H1 (cell line): Measurements from ENCODE around the gene GREB1. TPM values are rescaled to one million over a fixed set of nuclear protein-coding genes. Genes with fewer than 3 reads are reported as not detected.

ENCODE experiments used
- CTCF ChIA-PET: fragments of 300-600 bp; sonication (Branson Sonifier 250); formaldehyde crosslinking; loops from one replicate; lab custom pipeline; 2021; ENCODE audit not compliant: partially characterized antibody; lab: Charles Lee
- POLR2A ChIA-PET: fragments of 300-600 bp; sonication (Branson Sonifier 250); formaldehyde crosslinking; loops from one replicate; lab custom pipeline; 2021; ENCODE audit warnings: inconsistent platforms; ENCODE audit not compliant: partially characterized antibody; lab: Charles Lee
- DNase-seq, 2 experiments: peaks; one replicate each; pipeline versions ENCODE4 v3.0.0 to v3.0.0-alpha.2; 2010 to 2022; ENCODE audit warnings: low spot score in 2 of 2, low read depth in 1 of 2, mixed read lengths in 1 of 2
- FAIRE-seq: peaks from 2 replicates; lab custom pipeline; 2011; peaks lifted over from hg19 to GRCh38; lab: Jason Lieb, UNC
- H2AFZ ChIP-seq: 2 replicates; pipeline ENCODE4 v1.8.1; 2012; ENCODE audit warnings: low read length, inconsistent platforms
- H2AK5ac ChIP-seq: 2 replicates; pipeline ENCODE4 v1.6.1; 2013; ENCODE audit warnings: low read depth, low read length
- H2BK120ac ChIP-seq: replicated peaks from 2 replicates; pipeline ENCODE3; 2013; ENCODE audit warnings: low read depth, low read length, inconsistent platforms
- H2BK12ac ChIP-seq: 2 replicates; pipeline ENCODE4 v1.6.1; 2013; ENCODE audit warnings: low read depth, low read length
- H2BK15ac ChIP-seq: 2 replicates; pipeline ENCODE4 v1.6.1; 2013; ENCODE audit warnings: low read length
- H2BK20ac ChIP-seq: 2 replicates; pipeline ENCODE4 v1.6.1; 2013; ENCODE audit warnings: low read length
- H2BK5ac ChIP-seq: 2 replicates; pipeline ENCODE4 v1.6.1; 2013; ENCODE audit warnings: low read depth, low read length
- H3K14ac ChIP-seq: 2 replicates; pipeline ENCODE4 v1.6.1; 2013; ENCODE audit warnings: inconsistent platforms; ENCODE audit not compliant: insufficient read length
- H3K18ac ChIP-seq: 2 replicates; pipeline ENCODE4 v1.6.1; 2013; ENCODE audit warnings: low read length; ENCODE audit errors: extremely low read depth
- H3K23ac ChIP-seq: 2 replicates; pipeline ENCODE4 v1.6.1; 2013; ENCODE audit warnings: inconsistent platforms; ENCODE audit not compliant: insufficient read length
- H3K23me2 ChIP-seq: 2 replicates; pipeline ENCODE4 v1.6.1; 2013; ENCODE audit warnings: low read depth, low read length
- H3K27ac ChIP-seq: 2 replicates; pipeline ENCODE4 v1.6.1; 2011; ENCODE audit warnings: low read depth, low read length, inconsistent platforms
- H3K27me3 ChIP-seq, 4 experiments: replicated peaks in 1 of 4; 1 replicate in 1 of 4; 2 replicates in 3 of 4; pipeline versions ENCODE4 v1.6.1 to v1.8.1; 2011 to 2013; ENCODE audit warnings: low read length in 3 of 4, mild to moderate bottlenecking in 3 of 4, inconsistent platforms in 2 of 4, mixed read lengths in 2 of 4, moderate library complexity in 1 of 4; ENCODE audit not compliant: control insufficient read depth in 3 of 4, insufficient read depth in 3 of 4; ENCODE audit errors: extremely low read depth in 1 of 4
- H3K36me3 ChIP-seq, 4 experiments: 2 replicates each; pipeline versions ENCODE4 v1.6.1 to v1.8.1; 2011 to 2013; ENCODE audit warnings: mild to moderate bottlenecking in 4 of 4, low read length in 3 of 4, moderate library complexity in 2 of 4, control low read depth in 1 of 4, inconsistent platforms in 1 of 4; ENCODE audit not compliant: insufficient read depth in 4 of 4, control insufficient read depth in 2 of 4
- H3K4ac ChIP-seq: replicated peaks from 2 replicates; pipeline ENCODE3; 2013; ENCODE audit warnings: low read length, low read depth, mixed read lengths, inconsistent platforms; ENCODE audit not compliant: insufficient read length
- H3K4me1 ChIP-seq, 4 experiments: replicated peaks in 1 of 4; 1 replicate in 1 of 4; 2 replicates in 3 of 4; pipeline versions ENCODE4 v1.6.1 to v1.8.1; 2011 to 2013; ENCODE audit warnings: low read length in 3 of 4, inconsistent platforms in 2 of 4, mixed read lengths in 1 of 4; ENCODE audit not compliant: insufficient read depth in 4 of 4, control insufficient read depth in 3 of 4
- H3K4me2 ChIP-seq, 2 experiments: 2 replicates each; pipeline versions ENCODE4 v1.6.1 to v1.8.1; 2011 to 2013; ENCODE audit warnings: low read depth in 2 of 2, low read length in 2 of 2, control low read depth in 1 of 2, inconsistent platforms in 1 of 2, mild to moderate bottlenecking in 1 of 2; ENCODE audit not compliant: insufficient read depth in 1 of 2
- H3K4me3 ChIP-seq, 4 experiments: fragments of 200-600, 300-600 bp in 1 of 4; sonication (generic), shearing (Covaris generic), sonication (Bioruptor Twin) in 1 of 4; 2 replicates each; pipeline versions ENCODE4 v1.5.1 to v1.8.1; 2011 to 2016; ENCODE audit warnings: low read length in 4 of 4, low read depth in 3 of 4, control low read depth in 2 of 4, inconsistent platforms in 2 of 4, mild to moderate bottlenecking in 2 of 4, mixed read lengths in 1 of 4, moderate library complexity in 1 of 4; ENCODE audit not compliant: insufficient read depth in 2 of 4; ENCODE audit errors: extremely low read depth in 1 of 4
- H3K56ac ChIP-seq: replicated peaks from 2 replicates; pipeline ENCODE3; 2013; ENCODE audit warnings: low read depth, mild to moderate bottlenecking, mixed read lengths, low read length, inconsistent platforms; ENCODE audit not compliant: insufficient read length
- H3K79me1 ChIP-seq: 2 replicates; pipeline ENCODE4 v1.6.1; 2013; ENCODE audit warnings: low read depth, low read length, control low read depth
- H3K79me2 ChIP-seq, 2 experiments: 2 replicates each; pipeline versions ENCODE4 v1.6.1 to v1.8.1; 2012 to 2013; ENCODE audit warnings: low read length in 2 of 2, mild to moderate bottlenecking in 2 of 2, inconsistent platforms in 1 of 2; ENCODE audit not compliant: insufficient read depth in 2 of 2, control insufficient read depth in 1 of 2
- H3K9ac ChIP-seq, 4 experiments: replicated peaks in 1 of 4; 1 replicate in 1 of 4; 2 replicates in 3 of 4; pipeline versions ENCODE4 v1.6.1 to v1.8.1; 2011 to 2013; ENCODE audit warnings: low read depth in 3 of 4, low read length in 3 of 4, control low read depth in 2 of 4, mild to moderate bottlenecking in 2 of 4, moderate library complexity in 2 of 4, inconsistent platforms in 1 of 4; ENCODE audit errors: extremely low read depth in 1 of 4
- H3K9me3 ChIP-seq, 2 experiments: 2 replicates each; pipeline versions ENCODE4 v1.6.1 to v1.8.1; 2012 to 2013; ENCODE audit warnings: mild to moderate bottlenecking in 2 of 2, moderate library complexity in 2 of 2, control low read depth in 1 of 2, inconsistent platforms in 1 of 2, low read depth in 1 of 2, low read length in 1 of 2, mixed read lengths in 1 of 2; ENCODE audit not compliant: insufficient read depth in 2 of 2
- H4K20me1 ChIP-seq, 2 experiments: replicated peaks in 1 of 2; 2 replicates each; pipeline versions ENCODE3 to v1.8.1; 2011 to 2013; ENCODE audit warnings: inconsistent platforms in 2 of 2, low read length in 2 of 2, mild to moderate bottlenecking in 1 of 2; ENCODE audit not compliant: insufficient read depth in 2 of 2, control insufficient read depth in 1 of 2
- H4K5ac ChIP-seq: 2 replicates; pipeline ENCODE4 v1.6.1; 2013; ENCODE audit warnings: low read length, low read depth, mixed read lengths, inconsistent platforms; ENCODE audit not compliant: insufficient read length
- H4K8ac ChIP-seq: 2 replicates; pipeline ENCODE4 v1.8.0; 2013; ENCODE audit warnings: mild to moderate bottlenecking, moderate library complexity, low read length, inconsistent platforms; ENCODE audit not compliant: insufficient read depth; ENCODE audit errors: extremely low read depth
- H4K91ac ChIP-seq: replicated peaks from 2 replicates; pipeline ENCODE3; 2013; ENCODE audit warnings: low read length, mixed read lengths, inconsistent platforms; ENCODE audit not compliant: insufficient read length
- E2F6 ChIP-seq: IDR thresholded peaks from 2 replicates; pipeline ENCODE4 v1.6.1; 2012; ENCODE audit warnings: inconsistent platforms
- HDAC6 ChIP-seq: IDR thresholded peaks from one replicate; pipeline ENCODE4 v1.7.1; 2012; ENCODE audit warnings: low read depth, mild to moderate bottlenecking, inconsistent platforms, low read length, moderate library complexity
- WGBS, 2 experiments: shearing (Covaris generic) in 1 of 2; methylation state at CpG; one replicate each; pipeline versions ENCODE4 v1.1.6 to v1.1.7; 2013 to 2015; ENCODE audit warnings: low lambda C conversion rate in 2 of 2, mixed read lengths in 2 of 2, inconsistent platforms in 1 of 2, low coverage in 1 of 2, missing lambda C conversion rate in 1 of 2; ENCODE audit not compliant: insufficient replicate concordance in 2 of 2, insufficient coverage in 1 of 2, insufficient read length in 1 of 2; ENCODE audit errors: extremely low coverage in 1 of 2, missing lambda C conversion rate in 1 of 2; 5-methylcytosine and 5-hydroxymethylcytosine counted together
- polyA plus RNA-seq, 7 experiments: library from polyadenylated mRNA; depleted of rRNA in 3 of 7; stranded (reverse) in 5 of 7; unstranded in 2 of 7; fragments of >200 nt in 5 of 7; fragments of 200-250 nt in 2 of 7; gene quantifications; 1 replicate in 5 of 7; 2 replicates in 1 of 7; 4 replicates in 1 of 7; pipeline versions ENCODE4 v1.2.1 to v1.2.3, GENCODE V29; 2011 to 2013; ENCODE audit warnings: missing spikeins in 2 of 7, mixed read lengths in 2 of 7
- total RNA-seq: library from RNA; stranded (reverse); fragmentation: NEBNext Ultra II Directional; extraction: Animal tissue kit (Norgen Biotek cat#: 25700); gene quantifications from 2 replicates; pipeline ENCODE4 v1.2.1, GENCODE V29; 2021

Gene GREB1
- total and polyA plus RNA-seq, 2 of the 8 experiments (the other 6 are each of a cell fraction or from before 2014, with no cell fraction given), result 7.9 to 43.4 TPM

- Histone ChIP-seq H3K9me3 (no peaks in the 10 kb centered on the region), H3K79me1 (no peaks in the 10 kb centered on the region), H3K79me2 (no peaks in the 10 kb centered on the region), H3K9ac (no peak overlapping the region), H3K4ac (no peak overlapping the region), H3K23ac (no peak overlapping the region), H3K14ac (no peak overlapping the region), H3K18ac (no peak overlapping the region), H4K5ac (no peak overlapping the region), H2BK15ac (no peak overlapping the region), H3K23me2 (no peaks in the 10 kb centered on the region), H3K36me3 (no peaks in the 10 kb centered on the region), H2AFZ (0 out of 2 replicates have a peak overlapping the region, but pooled peaks have one; percentile 15), H4K20me1 (no peaks in the 10 kb centered on the region), H4K8ac (no peak overlapping the region), H4K91ac (no peak overlapping the region), H3K4me1 (no peaks in the 10 kb centered on the region; a peak in 1 of 7 replicates), H3K27me3 (peaks cover 0 to 2% (median 0%) of the 10 kb centered on the region in 4 experiments; a peak in 1 of 7 replicates), H3K27ac (no peak overlapping the region; the same call in 1 of the 2 replicates), H2BK20ac (no peak overlapping the region), H2AK5ac (no peak overlapping the region), H2BK120ac (no peak overlapping the region), H2BK12ac (no peak overlapping the region), H3K56ac (no peak overlapping the region), H3K4me2 (no peak overlapping the region), H3K4me3 (no peak overlapping the region), H2BK5ac (no peak overlapping the region)
- TF ChIP-seq HDAC6, result no peak
- TF ChIP-seq E2F6, result no peak
- DNase-seq (no peak), FAIRE-seq (no peak)
- CTCF ChIA-PET, result interaction anchor here (0.7 to 10.9 kb wide), 5 partner anchors 9 to 440 kb away, joined by 3 to 91 read pairs (median 25); partner anchors contain the start of gene LPIN1
- POLR2A ChIA-PET, result no interaction called here
- 85% methylated on average over 5 of the region's 5 CpGs; no CpG with 5 or more reads in 1 of the 2 experiments for WGBS, 2 experiments
These were observed 157.3 kb downstream of the GREB1 start for GRCh38 chr2:11691076-11691660.
